ENCODE measurements around the gene MAP2K3.
"Not testable (repeated sequence)": the region's sequence is repeated elsewhere in the genome, so short reads cannot be mapped to it uniquely, and the experiment has no call there.

DNA sequence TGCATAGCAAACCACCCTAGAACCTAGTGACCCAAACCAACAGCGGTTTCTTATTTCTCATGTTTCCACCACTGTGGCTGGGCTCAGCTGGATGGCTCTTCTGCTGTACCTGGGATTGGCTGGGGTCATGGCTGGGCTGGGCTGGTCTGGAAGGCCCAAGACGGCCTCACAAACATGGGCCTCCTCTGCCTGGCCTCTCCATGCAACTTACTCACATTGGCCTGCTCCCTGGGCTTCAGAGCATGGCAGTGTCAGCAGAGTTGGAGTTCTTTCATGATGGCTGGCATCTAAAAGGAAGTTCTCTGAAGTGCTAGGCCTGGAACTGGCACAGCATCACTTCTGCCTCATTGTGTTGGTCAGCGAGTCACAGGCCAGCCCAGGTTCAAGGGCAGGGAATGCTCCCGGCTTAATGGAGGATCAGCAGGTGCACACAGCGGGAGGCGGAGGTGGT is 24.4 kb downstream of the MAP2K3 start:
- TF ChIP-seq, protein P1, sequence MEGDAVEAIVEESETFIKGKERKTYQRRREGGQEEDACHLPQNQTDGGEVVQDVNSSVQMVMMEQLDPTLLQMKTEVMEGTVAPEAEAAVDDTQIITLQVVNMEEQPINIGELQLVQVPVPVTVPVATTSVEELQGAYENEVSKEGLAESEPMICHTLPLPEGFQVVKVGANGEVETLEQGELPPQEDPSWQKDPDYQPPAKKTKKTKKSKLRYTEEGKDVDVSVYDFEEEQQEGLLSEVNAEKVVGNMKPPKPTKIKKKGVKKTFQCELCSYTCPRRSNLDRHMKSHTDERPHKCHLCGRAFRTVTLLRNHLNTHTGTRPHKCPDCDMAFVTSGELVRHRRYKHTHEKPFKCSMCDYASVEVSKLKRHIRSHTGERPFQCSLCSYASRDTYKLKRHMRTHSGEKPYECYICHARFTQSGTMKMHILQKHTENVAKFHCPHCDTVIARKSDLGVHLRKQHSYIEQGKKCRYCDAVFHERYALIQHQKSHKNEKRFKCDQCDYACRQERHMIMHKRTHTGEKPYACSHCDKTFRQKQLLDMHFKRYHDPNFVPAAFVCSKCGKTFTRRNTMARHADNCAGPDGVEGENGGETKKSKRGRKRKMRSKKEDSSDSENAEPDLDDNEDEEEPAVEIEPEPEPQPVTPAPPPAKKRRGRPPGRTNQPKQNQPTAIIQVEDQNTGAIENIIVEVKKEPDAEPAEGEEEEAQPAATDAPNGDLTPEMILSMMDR (IDR thresholded peaks at IDR 0.05): not testable (repeated sequence)
- TF ChIP-seq EP300 (IDR thresholded peaks at IDR 0.05): not testable (repeated sequence)

Data from tibial nerve (tissue), 4 donors.